OCI-LY1 (cell line): ENCODE results near the gene ASXL2.

Experiments
- H2AFZ ChIP-seq: fragments of 200-600 bp; sonication (generic), shearing (Covaris generic); 2 replicates; pipeline ENCODE4 v1.6.0; 2014; ENCODE audit warnings: antibody characterized with exemption, mild to moderate bottlenecking, low read length
- H3F3A ChIP-seq: fragments of 200-600 bp; sonication (generic), shearing (Covaris generic); 2 replicates; pipeline ENCODE4 v1.6.0; 2014; ENCODE audit warnings: mild to moderate bottlenecking, antibody characterized with exemption, low read length, moderate library complexity; ENCODE audit not compliant: insufficient read depth
- H3K27ac ChIP-seq: fragments of 200-600 bp; sonication (generic); 2 replicates; pipeline ENCODE4 v1.5.1; 2014; ENCODE audit warnings: low read length, mixed run types, mild to moderate bottlenecking, low read depth; ENCODE audit not compliant: poor library complexity, severe bottlenecking
- H3K27me3 ChIP-seq: fragments of 200-600 bp; sonication (generic); 2 replicates; pipeline ENCODE4 v1.6.0; 2014; ENCODE audit warnings: antibody characterized with exemption, mild to moderate bottlenecking, low read length, moderate library complexity; ENCODE audit not compliant: insufficient read depth
- H3K36me3 ChIP-seq: fragments of 200-600 bp; sonication (generic); 2 replicates; pipeline ENCODE4 v1.6.1; 2014; ENCODE audit warnings: mild to moderate bottlenecking, antibody characterized with exemption, low read length, moderate library complexity, mixed read lengths; ENCODE audit not compliant: insufficient read depth
- H3K4me1 ChIP-seq: fragments of 200-600 bp; sonication (generic); 2 replicates; pipeline ENCODE4 v1.5.1; 2014; ENCODE audit warnings: mild to moderate bottlenecking, low read length, moderate library complexity; ENCODE audit not compliant: insufficient read depth, severe bottlenecking
- H3K4me2 ChIP-seq: fragments of 200-600 bp; sonication (generic), shearing (Covaris generic); 2 replicates; pipeline ENCODE4 v1.6.1; 2014; ENCODE audit warnings: low read length
- H3K4me3 ChIP-seq: fragments of 200-600 bp; sonication (generic); 2 replicates; pipeline ENCODE4 v1.5.1; 2014; ENCODE audit warnings: low read length, low read depth, mild to moderate bottlenecking, mixed read lengths; ENCODE audit not compliant: poor library complexity, severe bottlenecking
- H3K79me2 ChIP-seq: fragments of 200-600 bp; shearing (Covaris generic); 2 replicates; pipeline ENCODE4 v1.6.1; 2016; ENCODE audit warnings: mixed run types, low read length, mixed read lengths; ENCODE audit not compliant: insufficient read depth
- H3K9ac ChIP-seq: fragments of 200-600 bp; sonication (generic), shearing (Covaris generic); 2 replicates; pipeline ENCODE4 v1.6.1; 2014; ENCODE audit warnings: mild to moderate bottlenecking, low read length, mixed read lengths
- H3K9me2 ChIP-seq: fragments of 200-600 bp; sonication (generic), shearing (Covaris generic); 2 replicates; pipeline ENCODE4 v1.6.1; 2014; ENCODE audit warnings: low read depth, mild to moderate bottlenecking, low read length, mixed read lengths
- H3K9me3 ChIP-seq: fragments of 200-600 bp; shearing (Covaris generic); 2 replicates; pipeline ENCODE4 v1.6.1; 2014; ENCODE audit warnings: low read length, mixed read lengths
- H4K20me1 ChIP-seq: fragments of 200-600 bp; sonication (generic), shearing (Covaris generic); 2 replicates; pipeline ENCODE4 v1.6.0; 2016; ENCODE audit warnings: mild to moderate bottlenecking, low read length; ENCODE audit not compliant: insufficient read depth
- CTCF ChIP-seq: fragments of 200-600 bp; sonication (generic), shearing (Covaris generic); IDR thresholded peaks from 2 replicates; pipeline ENCODE4 v1.5.1; 2017; ENCODE audit warnings: mild to moderate bottlenecking, antibody characterized with exemption, low read length, moderate library complexity, mixed read lengths
- EZH2 ChIP-seq: fragments of 200-600 bp; sonication (generic), shearing (Covaris generic); IDR thresholded peaks from 2 replicates; pipeline ENCODE4 v1.8.0; 2017; ENCODE audit warnings: borderline replicate concordance, mixed run types, mild to moderate bottlenecking, antibody characterized with exemption, low read length, moderate library complexity, mixed read lengths

ASXL2 gene

GRCh38 chr2:25701801-25702200, 176.5 kb downstream of the ASXL2 start:
- H3K4me3 ChIP-seq: no peak overlapping the region
- H3K9ac ChIP-seq: no peak overlapping the region
- no peaks in the 10 kb centered on the region for H3K9me3 ChIP-seq
- TF ChIP-seq EZH2 (no peak), CTCF (no peak)
- no peaks in the 10 kb centered on the region for H3K79me2 ChIP-seq
- H3K27me3 ChIP-seq: 0 out of 2 replicates have a peak, but pooled peaks cover 4% of the 10 kb centered on the region
- no peaks in the 10 kb centered on the region for H3F3A ChIP-seq
- H3K36me3 ChIP-seq: no peaks in the 10 kb centered on the region
- no peak overlapping the region for H3K4me2 ChIP-seq
- no peaks in the 10 kb centered on the region for H3K9me2 ChIP-seq
- H3K4me1 ChIP-seq: no peaks in the 10 kb centered on the region
- H3K27ac ChIP-seq: no peak overlapping the region
- no peak overlapping the region for H2AFZ ChIP-seq
- no peaks in the 10 kb centered on the region for H4K20me1 ChIP-seq

- H3F3A ChIP-seq: no peaks in the 10 kb centered on the region
- no peak overlapping the region for H3K4me2 ChIP-seq
- no peak overlapping the region for H3K9ac ChIP-seq
- no peak overlapping the region for H3K27ac ChIP-seq
- no peaks in the 10 kb centered on the region for H3K36me3 ChIP-seq
- no peaks in the 10 kb centered on the region for H3K79me2 ChIP-seq
- no peaks in the 10 kb centered on the region for H3K9me2 ChIP-seq
- H4K20me1 ChIP-seq: no peaks in the 10 kb centered on the region
- H3K9me3 ChIP-seq: no peaks in the 10 kb centered on the region
- H3K4me3 ChIP-seq: no peak overlapping the region
- TF ChIP-seq EZH2 (no peak), CTCF (peak; percentile 82)
- H3K27me3 ChIP-seq: 0 out of 2 replicates have a peak, but pooled peaks cover 4% of the 10 kb centered on the region
- H3K4me1 ChIP-seq: no peaks in the 10 kb centered on the region
- H2AFZ ChIP-seq: no peak overlapping the region
Observed at GRCh38 chr2:25700221-25700660, 178.0 kb downstream of the ASXL2 start.

- Histone ChIP-seq H3K9ac (no peak overlapping the region), H3K36me3 (no peaks in the 10 kb centered on the region), H4K20me1 (no peaks in the 10 kb centered on the region), H3K9me2 (no peaks in the 10 kb centered on the region), H3K4me1 (no peaks in the 10 kb centered on the region), H3F3A (no peaks in the 10 kb centered on the region), H3K4me3 (no peak overlapping the region), H3K27me3 (0 out of 2 replicates have a peak, but pooled peaks cover 4% of the 10 kb centered on the region), H3K9me3 (no peaks in the 10 kb centered on the region), H3K79me2 (no peaks in the 10 kb centered on the region), H3K4me2 (no peak overlapping the region), H3K27ac (no peak overlapping the region), H2AFZ (no peak overlapping the region)
- no peak for TF ChIP-seq CTCF
- TF ChIP-seq EZH2: no peak
Observed at GRCh38 chr2:25699216-25699615, 179.1 kb downstream of the ASXL2 start.
